Measurements from ENCODE around the gene GJA3. TPM values are rescaled to one million over a fixed set of nuclear protein-coding genes. Genes with fewer than 3 reads are reported as not detected.
A peak's percentile ranks its signal among the peaks of the same experiment; 100 is the strongest.

Gene GJA3
- total and polyA plus RNA-seq, 2 of the 8 experiments (the other 6 are each of a cell fraction or from before 2014, with no cell fraction given) = 0.12 to 0.60 TPM

DNA sequence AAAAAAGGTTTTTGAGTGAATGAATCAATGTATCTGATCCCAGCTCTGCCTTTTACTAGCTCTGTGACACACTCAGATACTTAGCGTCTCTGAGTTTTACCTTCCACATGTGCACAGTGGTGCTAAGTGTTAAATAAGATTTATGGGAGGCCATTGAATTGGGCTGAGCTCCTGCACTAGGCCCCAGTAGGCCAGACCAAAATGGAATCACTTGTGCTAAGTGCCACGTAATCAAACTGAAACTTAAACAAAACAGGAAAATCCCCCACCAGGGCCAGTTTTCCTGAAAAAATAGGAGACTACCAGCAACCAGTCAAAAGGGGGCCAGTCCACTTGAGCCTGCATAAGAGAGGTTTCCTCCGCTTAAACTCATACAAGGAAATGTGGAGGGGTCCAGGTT, 40.9 kb downstream of the GJA3 start:
- no peaks in the 10 kb centered on the region for H4K20me1 ChIP-seq (replicated peaks in 1 of 2; ENCODE audit: control insufficient read depth in 1 of 2, insufficient read depth in 2 of 2, low read length in 2 of 2)
- no peak overlapping the region; the same call in 1 of the 2 replicates for H3K27ac ChIP-seq (ENCODE audit: low read depth, low read length)
- no peak overlapping the region for H4K91ac ChIP-seq (replicated peaks; ENCODE audit: insufficient read length, low read length)
- POLR2A ChIA-PET (ENCODE audit: partially characterized antibody) = interaction anchor here (0.7 to 1.2 kb wide), 2 partner anchors 21 to 515 kb away, joined by 3 read pairs; no protein-coding TSS in a partner anchor
- H4K5ac ChIP-seq (ENCODE audit: insufficient read length, low read depth, low read length) = no peak overlapping the region
- no peak overlapping the region for H2AK5ac ChIP-seq (ENCODE audit: low read depth, low read length)
- H3K4me2 ChIP-seq (ENCODE audit: insufficient read depth in 1 of 2, low read depth in 2 of 2, low read length in 2 of 2) = peak overlapping the region in 1 of 2 experiments; percentile 68; a peak in 2 of 4 replicates
- H2BK20ac ChIP-seq (ENCODE audit: low read length) = no peak overlapping the region
- H4K8ac ChIP-seq (ENCODE audit: extremely low read depth, insufficient read depth, low read length) = no peak overlapping the region
- no peak overlapping the region for H3K18ac ChIP-seq (ENCODE audit: extremely low read depth, low read length)
- H3K79me1 ChIP-seq (ENCODE audit: low read depth, low read length) = no peaks in the 10 kb centered on the region
- H2BK5ac ChIP-seq (ENCODE audit: low read depth, low read length) = no peak overlapping the region
- H3K23ac ChIP-seq (ENCODE audit: insufficient read length) = no peak overlapping the region
- no peaks in the 10 kb centered on the region for H3K36me3 ChIP-seq (ENCODE audit: control insufficient read depth in 2 of 4, insufficient read depth in 4 of 4, low read length in 3 of 4)
- no peaks in the 10 kb centered on the region for H3K9me3 ChIP-seq (ENCODE audit: insufficient read depth in 2 of 2, low read depth in 1 of 2, low read length in 1 of 2)
- no peak overlapping the region for H3K9ac ChIP-seq (replicated peaks in 1 of 4; ENCODE audit: extremely low read depth in 1 of 4, low read depth in 3 of 4, low read length in 3 of 4)
- no peak overlapping the region for H3K56ac ChIP-seq (replicated peaks; ENCODE audit: insufficient read length, low read depth, low read length)
- 81% methylated on average over 3 of the region's 3 CpGs; no CpG with 5 or more reads in 1 of the 2 experiments for WGBS, 2 experiments (ENCODE audit: extremely low coverage in 1 of 2, insufficient coverage in 1 of 2, insufficient read length in 1 of 2, insufficient replicate concordance in 2 of 2, low coverage in 1 of 2, low lambda C conversion rate in 2 of 2, missing lambda C conversion rate in 1 of 2)
- no peak overlapping the region for H2AFZ ChIP-seq (ENCODE audit: low read length)
- peaks cover 0 to 13% (median 4%) of the 10 kb centered on the region in 4 experiments for H3K4me1 ChIP-seq (replicated peaks in 1 of 4; ENCODE audit: control insufficient read depth in 3 of 4, insufficient read depth in 4 of 4, low read length in 3 of 4)
- FAIRE-seq (no peak), DNase-seq (ENCODE audit: low read depth in 1 of 2, low spot score in 2 of 2) (no peak)
- H3K79me2 ChIP-seq (ENCODE audit: control insufficient read depth in 1 of 2, insufficient read depth in 2 of 2, low read length in 2 of 2) = no peaks in the 10 kb centered on the region
- CTCF ChIA-PET (ENCODE audit: partially characterized antibody) = interaction anchor here (0.7 to 2.3 kb wide), 4 partner anchors 11 to 44 kb away, joined by 3 to 7 read pairs (median 4); no protein-coding TSS in a partner anchor
- H3K4ac ChIP-seq (replicated peaks; ENCODE audit: insufficient read length, low read depth, low read length) = no peak overlapping the region
- no peak overlapping the region for H2BK12ac ChIP-seq (ENCODE audit: low read depth, low read length)
- no peak overlapping the region; a peak in 1 of 8 replicates for H3K4me3 ChIP-seq (ENCODE audit: extremely low read depth in 1 of 4, insufficient read depth in 2 of 4, low read depth in 3 of 4, low read length in 4 of 4)
- peaks cover 7% of the 10 kb centered on the region; the same call in 1 of the 2 replicates for H3K23me2 ChIP-seq (ENCODE audit: low read depth, low read length)
- no peak overlapping the region for H2BK15ac ChIP-seq (ENCODE audit: low read length)
- H3K14ac ChIP-seq (ENCODE audit: insufficient read length) = no peak overlapping the region
- H3K27me3 ChIP-seq (replicated peaks in 1 of 4; ENCODE audit: control insufficient read depth in 3 of 4, extremely low read depth in 1 of 4, insufficient read depth in 3 of 4, low read length in 3 of 4) = no peaks in the 10 kb centered on the region; a peak in 2 of 7 replicates
- no peak overlapping the region for H2BK120ac ChIP-seq (replicated peaks; ENCODE audit: low read depth, low read length)
- TF ChIP-seq RAD21 (IDR thresholded peaks at IDR 0.05 in 1 of 2, conservative IDR thresholded peaks at IDR 0.05 in 1 of 2; ENCODE audit: low read depth in 2 of 2, low read length in 2 of 2) = no peak
- TF ChIP-seq CTBP2 (IDR thresholded peaks at IDR 0.05; ENCODE audit: borderline replicate concordance, insufficient read depth, insufficient read length, low read length) = no peak
- TF ChIP-seq TCF12 (IDR thresholded peaks at IDR 0.05; ENCODE audit: low read depth, low read length) = no peak
- no peak for TF ChIP-seq CEBPB (IDR thresholded peaks at IDR 0.05; ENCODE audit: low read depth, low read length)
- TF ChIP-seq ATF3 (IDR thresholded peaks at IDR 0.05; ENCODE audit: insufficient read depth, low read depth, low read length) = no peak
- TF ChIP-seq RFX5 (IDR thresholded peaks at IDR 0.05; ENCODE audit: borderline replicate concordance, low read depth, low read length) = no peak
- no peak for TF ChIP-seq SUZ12 (IDR thresholded peaks at IDR 0.05; ENCODE audit: low read length)
- TF ChIP-seq SP2 (IDR thresholded peaks at IDR 0.05; ENCODE audit: low read length) = no peak
- no peak for TF ChIP-seq MAX (IDR thresholded peaks at IDR 0.05)
- TF ChIP-seq NANOG (IDR thresholded peaks at IDR 0.05; ENCODE audit: insufficient read depth, low read depth, low read length, poor library complexity, severe bottlenecking) = no peak
- no peak for TF ChIP-seq JUND (IDR thresholded peaks at IDR 0.05; ENCODE audit: low read length)
- TF ChIP-seq POU5F1 (IDR thresholded peaks at IDR 0.05; ENCODE audit: low read depth, low read length) = no peak
- no peak for TF ChIP-seq CREB1 (IDR thresholded peaks at IDR 0.05)
